22Rv1 (cell line): ENCODE results near the gene UNC5B.

Experiments
- H3K27ac ChIP-seq: fragments of 450-650 bp; 2 replicates; pipeline ENCODE4 v1.5.1; 2017
- ZFX ChIP-seq: fragments of 450-650 bp; IDR thresholded peaks from 2 replicates; pipeline ENCODE4 v1.6.1; 2017; ENCODE audit warnings: antibody characterized with exemption, borderline replicate concordance
- TF ChIP-seq, protein P1 (sequence below): fragments of 450-650 bp; IDR thresholded peaks from 2 replicates; pipeline ENCODE4 v1.5.1; 2017; ENCODE audit warnings: mild to moderate bottlenecking

The UNC5B gene

GRCh38 chr10:71236822-71237682, 24.7 kb downstream of the UNC5B start:
- no peak overlapping the region for H3K27ac ChIP-seq
- TF ChIP-seq, protein P1, sequence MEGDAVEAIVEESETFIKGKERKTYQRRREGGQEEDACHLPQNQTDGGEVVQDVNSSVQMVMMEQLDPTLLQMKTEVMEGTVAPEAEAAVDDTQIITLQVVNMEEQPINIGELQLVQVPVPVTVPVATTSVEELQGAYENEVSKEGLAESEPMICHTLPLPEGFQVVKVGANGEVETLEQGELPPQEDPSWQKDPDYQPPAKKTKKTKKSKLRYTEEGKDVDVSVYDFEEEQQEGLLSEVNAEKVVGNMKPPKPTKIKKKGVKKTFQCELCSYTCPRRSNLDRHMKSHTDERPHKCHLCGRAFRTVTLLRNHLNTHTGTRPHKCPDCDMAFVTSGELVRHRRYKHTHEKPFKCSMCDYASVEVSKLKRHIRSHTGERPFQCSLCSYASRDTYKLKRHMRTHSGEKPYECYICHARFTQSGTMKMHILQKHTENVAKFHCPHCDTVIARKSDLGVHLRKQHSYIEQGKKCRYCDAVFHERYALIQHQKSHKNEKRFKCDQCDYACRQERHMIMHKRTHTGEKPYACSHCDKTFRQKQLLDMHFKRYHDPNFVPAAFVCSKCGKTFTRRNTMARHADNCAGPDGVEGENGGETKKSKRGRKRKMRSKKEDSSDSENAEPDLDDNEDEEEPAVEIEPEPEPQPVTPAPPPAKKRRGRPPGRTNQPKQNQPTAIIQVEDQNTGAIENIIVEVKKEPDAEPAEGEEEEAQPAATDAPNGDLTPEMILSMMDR: no peak
- no peak for TF ChIP-seq ZFX

DNA sequence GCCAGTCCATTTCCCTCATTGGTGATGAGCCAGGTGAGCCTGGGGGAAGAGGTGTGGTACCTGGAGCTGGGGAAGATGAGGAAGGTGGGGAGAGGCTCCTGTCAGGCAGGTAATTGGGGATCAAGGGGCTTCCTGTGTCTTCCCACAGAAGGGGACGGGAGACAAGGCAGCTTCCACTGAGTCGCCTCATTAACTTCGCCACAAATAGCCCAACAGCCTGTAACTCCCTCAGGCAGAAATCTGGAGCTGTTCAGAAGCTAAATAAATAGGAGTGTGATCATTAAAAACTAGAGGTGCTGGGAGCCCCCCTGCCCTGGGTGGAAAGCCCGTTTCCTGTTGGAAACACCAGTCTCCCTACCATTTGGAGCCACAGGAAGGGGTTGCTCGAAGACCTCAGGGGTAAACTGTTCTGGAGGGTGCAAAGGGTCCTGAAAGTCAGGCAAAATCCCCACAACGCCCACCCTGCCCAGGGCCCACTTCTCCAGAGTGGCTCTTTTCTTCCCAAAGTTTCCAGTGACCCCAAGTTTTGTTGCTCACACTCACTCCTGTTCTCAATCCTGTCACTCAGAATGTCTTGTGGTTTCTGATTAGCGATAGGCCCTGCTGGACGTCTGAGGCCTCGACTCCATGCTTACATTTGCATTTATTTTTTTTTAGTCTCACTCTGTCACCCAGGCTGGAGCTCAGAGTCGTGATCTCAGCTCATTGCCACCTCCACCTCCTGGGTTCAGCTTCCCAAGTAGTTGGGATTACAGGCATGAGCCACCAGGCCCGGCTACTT, 25.7 kb downstream of the UNC5B start:
- no peak overlapping the region for H3K27ac ChIP-seq
- no peak for TF ChIP-seq ZFX

DNA sequence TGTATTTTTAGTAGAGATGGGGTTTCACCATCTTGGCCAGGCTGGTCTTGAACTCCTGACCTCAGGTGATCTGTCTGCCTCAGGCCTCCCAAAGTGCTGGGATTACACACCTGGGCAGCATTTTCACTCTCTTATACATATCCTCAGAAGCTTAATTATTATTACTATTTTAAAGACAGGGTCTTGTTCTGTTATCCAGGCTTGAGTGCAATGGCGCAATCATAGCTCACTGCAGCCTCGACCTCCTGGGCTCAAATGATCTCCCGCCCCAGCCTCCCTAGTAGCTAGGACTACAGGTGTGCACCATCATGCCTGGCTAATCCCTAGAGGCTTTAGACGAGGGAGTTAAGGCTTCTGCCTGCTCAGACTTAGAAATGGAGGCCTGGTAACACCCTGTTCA, 26.3 kb downstream of the UNC5B start:
- TF ChIP-seq, protein P1: no peak
- TF ChIP-seq ZFX: no peak
- no peak overlapping the region for H3K27ac ChIP-seq

DNA sequence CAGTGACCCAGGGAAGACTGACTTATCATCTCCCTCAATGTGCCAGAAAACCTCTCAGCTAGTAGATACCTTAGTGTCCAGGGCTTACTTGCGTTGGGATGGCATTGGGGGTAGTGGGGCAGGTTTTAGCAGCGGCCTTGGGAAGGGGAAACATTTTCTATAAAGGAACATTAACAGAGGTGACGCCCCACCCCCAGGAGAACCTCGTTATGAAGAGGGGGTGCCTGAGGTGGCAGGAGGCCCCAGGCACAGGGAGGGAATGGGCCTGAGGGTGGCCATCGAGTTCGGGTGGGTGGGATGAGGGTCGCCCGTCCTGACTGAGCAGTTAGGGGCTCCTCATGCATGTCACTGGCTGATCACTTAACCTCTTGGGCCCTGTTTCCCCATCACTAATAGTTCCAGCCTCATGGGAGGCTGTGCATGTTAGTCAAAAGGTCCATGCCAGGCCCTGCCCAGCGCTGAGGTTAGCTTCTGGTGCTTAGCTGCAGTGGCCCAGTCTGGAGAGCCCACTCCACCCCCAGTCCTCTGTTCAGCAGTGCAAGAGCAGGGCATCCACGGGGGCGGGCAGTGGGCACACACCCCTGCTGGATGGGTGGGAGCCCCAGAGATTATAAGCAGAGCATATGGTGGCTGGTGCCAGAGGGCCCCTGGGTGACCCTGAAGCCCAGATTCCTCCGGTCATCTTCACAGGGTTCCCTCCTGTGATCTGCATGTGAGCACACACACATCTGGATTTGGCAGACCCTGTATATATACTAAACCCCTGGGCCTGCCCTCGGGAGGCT, 27.0 kb downstream of the UNC5B start:
- no peak overlapping the region for H3K27ac ChIP-seq
- TF ChIP-seq, protein P1: no peak
- no peak for TF ChIP-seq ZFX

- H3K27ac ChIP-seq: no peak overlapping the region
- no peak for TF ChIP-seq ZFX
- TF ChIP-seq, protein P1: no peak
These were observed 27.8 kb downstream of the UNC5B start for GRCh38 chr10:71239946-71240795.

GRCh38 chr10:71241114-71241829, 28.9 kb downstream of the UNC5B start:
- no peak for TF ChIP-seq ZFX
- TF ChIP-seq, protein P1: no peak
- H3K27ac ChIP-seq: no peak overlapping the region
